Skeletal muscle satellite cell (primary cell): ENCODE measurements around the gene ANGEL1.
A peak's percentile ranks its signal among the peaks of the same experiment; 100 is the strongest.

Experiments used
- H3K27me3 ChIP-seq: 2 replicates; pipeline ENCODE4 v1.7.0; 2013; ENCODE audit warnings: low read length; ENCODE audit not compliant: control insufficient read depth, insufficient read depth
- H3K36me3 ChIP-seq: 2 replicates; pipeline ENCODE4 v1.7.0; 2013; ENCODE audit warnings: mild to moderate bottlenecking, control low read depth, low read length; ENCODE audit not compliant: insufficient read depth
- H3K4me1 ChIP-seq: 2 replicates; pipeline ENCODE4 v1.7.0; 2013; ENCODE audit warnings: low read length; ENCODE audit not compliant: control insufficient read depth, insufficient read depth
- H3K4me2 ChIP-seq: 2 replicates; pipeline ENCODE4 v1.7.0; 2013; ENCODE audit warnings: mild to moderate bottlenecking, low read length
- H3K4me3 ChIP-seq: 2 replicates; pipeline ENCODE4 v1.7.0; 2013; ENCODE audit warnings: low read length
- H3K9ac ChIP-seq: 2 replicates; pipeline ENCODE4 v1.7.0; 2013; ENCODE audit warnings: mild to moderate bottlenecking, low read depth, low read length, moderate library complexity
- H3K9me3 ChIP-seq: replicated peaks from 2 replicates; pipeline ENCODE4 v1.7.0; 2013; ENCODE audit warnings: mild to moderate bottlenecking, control low read depth, low read length

The ANGEL1 gene

DNA sequence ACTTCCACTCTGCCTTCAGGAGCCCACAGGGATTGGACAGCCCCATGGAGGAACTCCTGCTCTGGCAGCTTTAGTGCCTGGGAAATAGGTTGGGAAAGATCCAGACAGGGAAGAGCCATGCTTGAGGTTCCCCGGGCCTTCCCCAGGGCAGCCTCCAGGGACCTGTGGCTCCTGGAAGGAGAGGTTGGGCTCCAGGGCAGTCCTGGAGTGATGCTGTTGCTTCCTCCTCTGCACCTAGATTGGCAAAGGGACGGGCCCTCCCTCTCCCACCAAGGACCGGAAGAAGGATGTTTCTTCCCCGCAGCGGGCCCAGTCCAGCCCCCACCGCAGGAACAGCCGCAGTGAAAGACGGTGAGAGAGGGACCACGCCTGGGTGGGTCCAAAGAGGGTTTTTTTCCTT lies 35.0 kb downstream of the ANGEL1 start:
- Histone ChIP-seq H3K4me3 (no peak overlapping the region), H3K36me3 (no peaks in the 10 kb centered on the region), H3K9ac (no peak overlapping the region), H3K27me3 (no peaks in the 10 kb centered on the region), H3K4me2 (no peak overlapping the region), H3K4me1 (peaks cover 26% of the 10 kb centered on the region), H3K9me3 (no peaks in the 10 kb centered on the region)

DNA sequence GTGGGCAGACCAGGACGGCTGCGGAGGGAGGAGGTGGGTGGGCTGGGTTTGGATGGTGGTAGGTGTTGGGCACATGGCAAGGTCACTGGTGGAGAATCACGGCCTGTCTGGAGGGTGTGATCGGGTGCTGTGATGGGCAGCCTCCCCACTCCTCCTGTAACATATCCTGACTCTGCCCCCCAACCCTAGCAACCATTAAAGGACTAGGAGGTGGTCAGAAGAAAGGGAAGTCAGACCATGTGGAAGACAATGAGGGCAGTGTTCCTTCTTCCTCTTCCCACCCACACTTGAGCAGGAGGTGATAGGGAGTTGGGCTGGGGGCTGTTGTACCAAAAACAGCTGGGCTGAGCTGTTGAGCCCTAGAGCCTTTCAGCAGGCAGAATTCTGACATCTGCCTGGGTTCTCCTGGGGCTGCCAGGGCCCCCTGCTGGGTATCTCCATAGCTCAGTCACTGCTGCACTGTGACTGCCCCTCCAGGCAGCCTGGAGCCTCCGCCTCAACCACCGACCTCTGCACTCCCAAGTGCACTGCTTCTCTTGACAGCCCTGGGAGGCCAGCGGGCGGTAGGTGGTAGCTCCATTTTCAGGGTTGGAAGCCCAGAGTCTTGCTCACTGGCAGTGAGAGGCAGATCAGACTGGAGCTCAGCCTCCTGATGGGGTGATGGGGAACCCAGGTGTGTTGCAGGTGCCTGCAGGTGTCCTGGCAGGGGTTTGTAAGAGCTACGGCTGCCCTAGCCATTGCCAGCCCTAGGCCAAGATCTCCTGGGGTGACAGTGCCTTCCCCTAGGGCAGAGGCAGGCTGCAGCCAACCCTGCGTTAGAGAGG lies 36.0 kb downstream of the ANGEL1 start:
- Histone ChIP-seq H3K4me2 (no peak overlapping the region), H3K9me3 (no peaks in the 10 kb centered on the region), H3K4me1 (peaks cover 30% of the 10 kb centered on the region), H3K36me3 (no peaks in the 10 kb centered on the region), H3K4me3 (no peak overlapping the region), H3K27me3 (no peaks in the 10 kb centered on the region), H3K9ac (no peak overlapping the region)

DNA sequence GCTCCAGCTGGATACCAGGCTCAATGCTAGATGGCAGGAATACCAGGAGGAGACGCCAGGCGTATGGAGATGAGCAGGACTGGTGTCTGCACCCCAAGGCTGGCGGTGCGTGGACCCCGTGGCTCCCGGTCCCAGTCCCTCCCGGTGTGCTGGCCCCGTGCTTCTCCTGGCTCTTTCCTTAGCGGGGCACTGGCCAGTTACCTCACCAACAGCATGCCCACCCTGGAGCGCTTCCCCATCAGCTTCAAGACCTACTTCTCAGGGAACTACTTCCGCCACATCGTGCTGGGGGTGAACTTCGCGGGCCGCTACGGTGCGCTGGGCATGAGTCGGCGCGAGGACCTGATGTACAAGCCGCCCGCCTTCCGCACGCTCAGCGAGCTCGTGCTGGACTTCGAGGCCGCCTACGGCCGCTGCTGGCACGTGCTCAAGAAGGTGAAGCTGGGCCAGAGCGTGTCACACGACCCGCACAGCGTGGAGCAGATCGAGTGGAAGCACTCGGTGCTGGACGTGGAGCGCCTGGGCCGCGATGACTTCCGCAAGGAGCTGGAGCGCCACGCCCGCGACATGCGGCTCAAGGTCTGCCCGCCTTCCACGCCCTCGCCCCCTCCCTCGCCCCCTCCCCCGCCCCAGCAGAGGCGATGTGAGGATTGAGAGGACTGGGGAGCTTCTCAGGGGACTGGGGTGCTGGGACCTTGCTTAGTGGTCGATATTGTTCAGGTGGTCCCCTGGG lies 36.8 kb downstream of the ANGEL1 start:
- H3K4me1 ChIP-seq: peaks cover 22% of the 10 kb centered on the region
- H3K4me3 ChIP-seq: no peak overlapping the region
- H3K4me2 ChIP-seq: no peak overlapping the region
- no peak overlapping the region for H3K9ac ChIP-seq
- peaks cover 3% of the 10 kb centered on the region for H3K27me3 ChIP-seq
- no peaks in the 10 kb centered on the region for H3K36me3 ChIP-seq
- H3K9me3 ChIP-seq: no peaks in the 10 kb centered on the region

DNA sequence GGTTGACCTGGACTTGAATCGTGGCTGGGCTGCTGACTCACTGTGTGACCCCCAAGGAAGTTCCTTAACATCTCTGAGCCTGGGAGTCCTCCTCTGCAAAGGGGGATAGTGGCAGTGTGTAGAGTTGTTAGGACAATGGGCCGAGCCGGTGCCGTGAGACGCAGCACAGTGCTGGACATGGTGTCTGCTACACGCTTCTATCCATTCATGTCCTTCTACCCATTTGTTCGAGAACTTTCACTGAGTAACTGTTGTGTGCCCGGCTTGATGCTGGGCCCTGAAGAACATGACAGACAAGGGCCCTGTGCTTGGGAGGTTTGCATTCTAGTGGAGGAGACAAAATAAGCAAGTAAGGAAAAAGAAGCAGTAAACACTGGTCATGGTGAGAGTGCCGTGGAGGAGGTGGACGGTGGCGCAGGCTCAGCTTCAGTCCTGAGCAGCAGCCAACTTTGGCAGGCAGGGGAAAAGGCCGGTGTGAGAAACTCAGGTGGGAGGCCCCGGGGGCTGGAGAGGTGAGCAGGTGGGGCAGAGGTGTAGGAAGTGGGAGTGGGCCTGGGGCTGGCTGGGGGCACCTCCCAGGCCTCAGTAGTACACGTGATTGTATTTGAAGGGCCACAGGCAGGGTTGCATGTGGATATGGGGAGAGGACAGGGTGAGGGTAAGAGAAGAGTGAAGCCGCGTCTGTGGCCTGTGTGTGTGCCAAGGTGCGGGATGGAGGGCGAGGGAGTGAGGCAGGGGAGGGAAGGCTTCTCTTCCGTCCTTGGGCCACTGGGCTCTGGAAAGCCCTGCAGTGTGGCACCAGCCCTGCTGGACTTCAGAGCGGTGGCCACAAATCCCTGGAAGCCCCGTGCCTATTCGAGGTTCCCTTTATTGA lies 37.6 kb downstream of the ANGEL1 start:
- Histone ChIP-seq H3K9me3 (no peaks in the 10 kb centered on the region), H3K9ac (no peak overlapping the region), H3K36me3 (no peaks in the 10 kb centered on the region), H3K27me3 (peaks cover 6% of the 10 kb centered on the region), H3K4me3 (no peak overlapping the region), H3K4me1 (peaks cover 21% of the 10 kb centered on the region), H3K4me2 (no peak overlapping the region)

DNA sequence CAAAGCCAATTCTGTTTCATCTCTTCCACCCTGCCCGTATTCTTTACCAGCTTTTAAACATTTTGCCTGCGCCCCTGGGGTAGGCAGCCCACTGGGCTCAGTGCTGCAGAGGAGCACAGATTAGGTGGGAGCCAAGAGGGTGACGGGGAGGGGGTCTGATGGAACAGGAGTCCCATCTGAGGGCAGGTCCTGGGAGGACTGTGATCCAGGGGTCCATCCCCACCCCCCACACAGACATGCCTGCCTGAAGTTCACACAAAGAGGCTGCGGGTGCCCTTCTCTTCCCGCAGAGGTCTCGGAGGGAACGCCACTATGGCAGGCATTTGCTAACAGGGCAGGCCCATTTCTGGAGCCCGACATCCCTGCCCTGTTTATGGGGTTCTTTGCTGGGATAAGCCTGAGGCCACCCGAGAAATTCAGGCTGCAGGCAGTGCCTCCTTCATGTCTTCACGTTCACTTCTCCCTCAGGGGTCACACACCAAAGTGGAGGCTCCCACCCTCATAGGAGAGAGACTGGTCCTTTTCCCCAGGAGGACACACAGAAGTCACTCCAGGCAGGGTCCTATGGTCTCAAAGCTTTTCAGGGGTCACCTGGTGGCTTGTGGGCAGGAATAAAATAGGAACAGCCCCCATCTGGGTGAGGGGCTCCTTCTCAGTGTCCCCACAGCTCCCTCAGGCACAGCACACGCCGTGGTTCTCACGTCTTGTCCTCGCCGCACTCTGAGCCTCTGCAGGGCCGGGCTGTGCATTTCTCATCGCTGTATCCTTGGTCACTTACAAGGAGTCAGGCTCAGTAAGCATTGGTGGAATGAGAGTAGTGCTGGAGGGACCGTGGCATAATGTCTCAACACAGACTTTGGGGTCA lies 38.5 kb downstream of the ANGEL1 start:
- Histone ChIP-seq H3K27me3 (peaks cover 6% of the 10 kb centered on the region), H3K4me3 (no peak overlapping the region), H3K4me1 (peaks cover 21% of the 10 kb centered on the region), H3K9ac (no peak overlapping the region), H3K9me3 (no peaks in the 10 kb centered on the region), H3K4me2 (peak overlapping the region; percentile 59), H3K36me3 (no peaks in the 10 kb centered on the region)

DNA sequence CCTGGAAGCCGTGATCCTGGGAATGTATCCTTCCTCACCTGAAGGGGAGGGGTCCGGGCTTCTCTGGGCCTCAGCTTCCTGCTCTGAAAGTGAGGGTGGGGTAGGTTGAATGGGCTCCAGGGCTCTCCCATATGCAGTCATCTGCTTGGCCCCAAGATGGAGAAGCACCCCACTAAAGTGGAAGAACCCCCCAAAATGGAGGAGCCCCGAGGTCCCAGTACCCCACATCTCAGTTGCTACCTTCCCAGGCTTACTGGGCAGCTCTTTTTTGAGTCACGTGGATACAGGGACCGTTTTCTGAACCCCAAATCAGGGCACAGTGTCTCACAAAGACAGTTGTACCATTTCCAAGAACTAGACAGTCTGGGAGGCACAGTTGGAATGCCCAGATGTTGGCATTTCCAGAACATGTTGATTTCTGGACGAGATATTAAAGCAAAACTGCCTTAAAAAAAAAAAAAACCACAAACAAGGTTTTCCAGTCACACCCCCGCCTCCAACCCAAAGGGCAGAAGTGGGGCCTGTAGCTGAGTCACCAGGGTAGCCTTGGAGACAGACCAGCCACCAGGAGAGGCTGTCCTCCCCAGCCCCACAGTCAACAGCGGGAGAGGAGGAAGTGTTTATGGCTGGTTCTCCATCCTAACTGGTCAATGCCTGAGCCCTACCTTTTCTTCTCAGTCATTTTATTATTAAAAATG lies 39.3 kb downstream of the ANGEL1 start:
- Histone ChIP-seq H3K36me3 (no peaks in the 10 kb centered on the region), H3K4me3 (peak overlapping the region; percentile 40), H3K9me3 (no peaks in the 10 kb centered on the region), H3K27me3 (peaks cover 6% of the 10 kb centered on the region), H3K4me1 (peaks cover 21% of the 10 kb centered on the region), H3K4me2 (peak overlapping the region; percentile 59), H3K9ac (peak overlapping the region; percentile 17)

DNA sequence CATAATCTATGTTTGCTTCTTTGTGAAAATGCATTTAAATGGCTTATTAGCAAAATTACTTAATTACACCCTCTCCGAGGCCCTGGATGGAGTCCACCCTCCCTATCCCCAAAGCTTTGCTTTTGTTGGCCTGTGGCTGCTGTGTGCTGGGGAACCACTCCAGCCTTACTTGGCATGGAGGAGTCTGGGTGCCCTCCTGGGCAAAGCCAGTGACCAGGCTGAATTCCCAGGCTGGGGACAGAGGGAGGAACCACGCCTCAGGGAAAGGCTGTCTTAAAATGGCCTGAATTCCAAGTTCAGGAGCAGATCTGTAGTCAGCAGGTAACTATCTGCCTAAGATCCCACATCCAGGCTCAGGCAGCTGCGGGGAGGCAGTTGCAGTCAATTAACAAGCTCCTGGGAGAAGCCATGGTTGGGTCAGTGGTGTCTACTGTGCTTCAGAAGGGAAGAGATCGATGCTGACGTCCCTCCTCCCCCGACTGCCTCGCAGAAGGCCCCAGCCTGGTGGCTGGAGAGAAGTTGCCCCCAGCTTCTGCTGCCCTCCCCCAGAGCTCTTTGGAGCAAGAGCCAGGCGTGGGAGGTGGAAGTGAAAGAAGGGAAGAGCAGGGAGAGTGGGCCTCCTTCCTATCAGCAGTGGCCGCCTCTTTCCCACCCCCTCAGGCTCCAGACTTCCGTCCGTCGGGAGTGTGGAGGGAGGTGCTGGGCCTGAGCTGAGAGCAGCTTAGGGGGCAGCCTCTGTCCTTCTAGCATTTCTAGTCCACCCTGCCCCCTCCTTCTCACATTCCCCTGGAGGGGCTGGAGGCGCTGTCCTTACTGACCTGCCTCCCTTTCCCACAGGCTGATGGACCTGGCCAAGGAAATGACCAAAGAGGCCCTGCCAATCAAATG lies 40.1 kb downstream of the ANGEL1 start:
- peak overlapping the region; percentile 59 for H3K4me2 ChIP-seq
- peaks cover 21% of the 10 kb centered on the region for H3K4me1 ChIP-seq
- H3K9ac ChIP-seq: peak overlapping the region; percentile 17
- H3K9me3 ChIP-seq: no peaks in the 10 kb centered on the region
- H3K36me3 ChIP-seq: no peaks in the 10 kb centered on the region
- peak overlapping the region; percentile 40 for H3K4me3 ChIP-seq
- H3K27me3 ChIP-seq: peaks cover 6% of the 10 kb centered on the region

DNA sequence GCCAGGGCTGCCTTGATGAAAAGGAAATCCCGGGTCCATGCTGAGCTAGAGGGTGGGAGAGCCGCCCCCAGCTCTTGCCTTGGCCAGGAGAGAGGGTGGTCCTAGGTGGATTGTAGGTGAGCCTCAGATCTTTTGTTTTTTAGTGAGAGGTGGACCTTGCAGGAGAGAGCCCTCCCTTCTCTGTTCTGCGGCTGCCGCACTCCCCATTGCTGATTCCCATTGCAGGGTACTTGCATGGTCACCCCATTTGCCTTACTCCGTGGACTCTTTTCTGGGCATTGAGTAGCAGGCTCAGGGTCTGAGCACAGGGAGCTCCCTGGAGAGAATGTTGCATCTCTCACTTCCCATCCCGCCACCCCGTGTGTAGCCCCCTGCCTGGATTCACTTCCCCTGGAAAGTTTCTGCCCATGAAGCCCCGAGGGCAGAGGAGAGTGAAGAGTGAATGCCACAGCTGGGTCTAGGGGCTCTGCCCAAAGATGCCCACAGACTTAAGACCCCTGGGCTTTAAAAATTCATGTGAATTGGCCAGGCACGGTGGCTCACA lies 41.2 kb downstream of the ANGEL1 start:
- Histone ChIP-seq H3K9me3 (no peaks in the 10 kb centered on the region), H3K27me3 (peaks cover 6% of the 10 kb centered on the region), H3K4me2 (no peak overlapping the region), H3K4me1 (peaks cover 21% of the 10 kb centered on the region), H3K9ac (no peak overlapping the region), H3K36me3 (no peaks in the 10 kb centered on the region), H3K4me3 (no peak overlapping the region)

DNA sequence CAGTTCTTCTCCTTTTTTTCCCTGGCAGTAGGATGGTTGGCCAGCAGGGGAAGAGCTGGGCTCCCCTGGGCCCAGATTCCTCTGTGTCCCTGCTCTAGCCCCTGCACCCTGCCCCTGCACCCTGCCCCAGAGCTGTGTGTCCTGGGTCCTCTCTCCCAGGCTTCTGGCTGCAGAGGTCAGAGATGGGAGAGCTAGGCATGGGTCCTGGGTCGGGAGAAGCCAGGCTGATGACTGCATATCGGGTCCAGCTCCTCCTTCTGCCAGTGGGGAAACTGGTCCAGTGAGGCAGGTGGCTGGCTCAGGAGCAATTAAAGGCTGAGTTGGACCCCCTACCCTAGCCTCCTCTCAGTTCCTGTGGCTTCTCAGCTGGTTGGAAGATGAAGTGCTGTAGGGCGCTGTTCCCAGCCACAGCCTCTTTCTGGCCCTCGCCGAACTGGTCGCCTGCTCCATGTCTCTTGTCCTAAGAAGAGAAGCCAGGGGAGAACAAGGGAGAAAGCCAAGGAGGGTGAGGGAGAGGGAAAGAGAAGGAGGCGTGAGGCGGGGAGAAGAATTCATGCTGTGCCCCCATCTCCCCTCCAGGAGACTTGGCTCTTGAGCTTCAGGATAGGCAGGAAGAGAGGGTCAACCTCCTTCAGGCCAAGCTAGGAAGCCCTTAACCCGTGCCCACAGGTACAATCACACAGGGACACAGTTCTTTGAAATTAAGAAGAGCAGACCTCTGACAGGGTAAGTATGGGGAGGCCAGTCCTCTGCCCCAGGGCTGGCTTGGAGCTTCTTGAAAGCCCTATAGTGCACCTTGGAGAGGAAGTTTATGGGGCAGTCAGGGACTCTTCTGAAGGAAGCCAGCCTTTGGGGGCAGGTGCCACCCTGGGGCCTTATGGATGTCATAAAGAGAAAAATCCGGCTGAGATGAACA lies 41.9 kb downstream of the ANGEL1 start:
- Histone ChIP-seq H3K9ac (no peak overlapping the region), H3K4me2 (no peak overlapping the region), H3K27me3 (peaks cover 6% of the 10 kb centered on the region), H3K4me3 (no peak overlapping the region), H3K36me3 (no peaks in the 10 kb centered on the region), H3K4me1 (peaks cover 21% of the 10 kb centered on the region), H3K9me3 (no peaks in the 10 kb centered on the region)
